HG02588 (cell line): ENCODE results near the gene MAP7D1.
"Not testable (repeated sequence)": the region's sequence is repeated elsewhere in the genome, so short reads cannot be mapped to it uniquely, and the experiment has no call there.

ENCODE experiments used
- ATAC-seq: cut with Tn5 transposase; IDR thresholded peaks from one replicate; pipeline ENCODE4 v1.9.1; 2021; ENCODE audit warnings: mild to moderate bottlenecking, moderate library complexity; ENCODE audit not compliant: unreplicated experiment

MAP7D1 gene

DNA sequence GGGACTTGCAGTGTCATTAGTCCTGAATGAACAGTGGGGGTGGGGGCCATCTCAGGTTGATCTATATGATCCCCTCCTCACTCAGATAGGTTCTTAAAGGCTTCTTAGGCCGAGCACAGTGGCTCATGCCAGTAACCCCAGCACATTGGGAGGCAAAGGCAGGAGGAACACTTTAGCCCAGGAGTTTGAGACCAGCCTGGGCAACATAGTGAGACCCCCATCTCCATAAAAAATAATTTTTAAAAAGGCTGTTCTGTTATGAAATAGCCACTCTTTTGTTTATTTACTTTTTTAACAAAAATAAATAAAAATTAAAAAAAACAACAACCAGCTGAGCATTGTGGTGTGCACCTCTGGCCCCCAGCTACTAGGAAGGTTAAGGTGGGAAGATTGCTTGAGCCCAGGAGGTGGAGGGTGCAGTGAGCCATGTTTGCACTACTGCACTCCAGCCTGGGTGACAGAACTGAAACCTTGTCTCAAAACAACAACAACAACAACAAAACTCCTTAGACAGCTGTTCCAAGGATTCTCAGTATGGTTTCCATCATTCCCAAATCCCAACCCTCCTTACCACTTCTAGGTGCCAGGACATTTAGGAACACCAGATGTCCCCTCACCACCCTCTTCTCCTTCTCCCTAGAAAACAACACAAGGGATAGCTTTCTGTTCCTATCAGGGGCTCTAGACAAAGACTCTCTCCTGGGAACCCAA, 4.7 kb upstream of the MAP7D1 start:
- no peak for ATAC-seq

- ATAC-seq = no peak
These were observed 4.1 kb upstream of the MAP7D1 start for GRCh38 chr1:36151845-36152203.

- no peak for ATAC-seq
These were observed 2.5 kb upstream of the MAP7D1 start for GRCh38 chr1:36153476-36153875.

DNA sequence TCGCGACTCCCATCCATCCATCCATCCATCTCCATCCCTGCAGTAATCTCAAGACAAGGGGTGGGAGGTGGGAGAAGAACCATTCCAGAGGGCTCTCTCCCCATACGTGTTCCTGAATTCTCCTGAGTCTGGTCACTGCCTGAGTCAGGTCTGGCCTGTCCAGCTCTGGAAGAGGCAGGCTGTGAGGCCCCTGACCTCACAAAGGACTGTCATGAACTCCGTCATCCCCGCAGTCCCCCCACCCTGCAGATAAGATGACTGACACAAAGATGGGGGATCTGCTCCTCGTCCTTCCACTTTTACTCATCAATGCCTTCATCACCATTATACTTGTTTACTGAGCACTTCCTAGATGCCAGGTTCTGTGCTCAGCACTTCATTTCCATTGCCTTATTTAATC, 1.6 kb upstream of the MAP7D1 start:
- no peak for ATAC-seq

DNA sequence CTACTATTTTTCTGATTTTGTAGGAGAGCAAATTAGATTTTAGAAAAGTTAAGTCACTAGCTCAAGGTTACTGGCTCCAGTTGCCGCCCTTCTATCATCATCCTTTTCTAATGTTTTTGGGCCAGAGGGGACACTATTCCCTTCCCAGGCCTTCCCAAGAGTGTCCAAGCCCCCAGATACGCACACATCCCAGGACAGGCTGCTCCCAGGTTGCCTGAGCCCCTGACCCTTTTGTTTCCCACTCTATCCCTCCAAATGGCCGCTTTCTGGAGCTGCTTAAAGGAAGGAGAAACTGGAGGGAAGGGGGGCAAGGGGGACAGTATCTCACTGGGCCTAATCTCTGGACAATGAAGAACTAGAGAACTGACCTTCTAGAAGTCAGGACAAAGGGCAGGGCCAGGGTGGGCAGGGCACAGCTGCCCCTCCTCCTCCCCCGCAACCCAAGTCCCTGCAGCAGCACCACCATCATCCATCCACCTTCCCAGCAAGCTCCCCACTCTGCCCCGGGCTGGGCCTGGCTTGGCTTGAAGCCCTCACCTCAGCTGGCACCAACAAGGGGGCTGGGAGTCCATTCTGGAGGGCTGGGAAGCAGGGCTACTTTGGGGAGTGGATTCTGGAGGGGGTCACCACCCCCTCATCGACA, 1.1 kb upstream of the MAP7D1 start:
- no peak for ATAC-seq

- ATAC-seq = peak; percentile 6
These were observed 562 bp downstream of the MAP7D1 start for GRCh38 chr1:36156329-36157114.

GRCh38 chr1:36157115-36157903, 1.3 kb downstream of the MAP7D1 start:
- ATAC-seq = no peak

DNA sequence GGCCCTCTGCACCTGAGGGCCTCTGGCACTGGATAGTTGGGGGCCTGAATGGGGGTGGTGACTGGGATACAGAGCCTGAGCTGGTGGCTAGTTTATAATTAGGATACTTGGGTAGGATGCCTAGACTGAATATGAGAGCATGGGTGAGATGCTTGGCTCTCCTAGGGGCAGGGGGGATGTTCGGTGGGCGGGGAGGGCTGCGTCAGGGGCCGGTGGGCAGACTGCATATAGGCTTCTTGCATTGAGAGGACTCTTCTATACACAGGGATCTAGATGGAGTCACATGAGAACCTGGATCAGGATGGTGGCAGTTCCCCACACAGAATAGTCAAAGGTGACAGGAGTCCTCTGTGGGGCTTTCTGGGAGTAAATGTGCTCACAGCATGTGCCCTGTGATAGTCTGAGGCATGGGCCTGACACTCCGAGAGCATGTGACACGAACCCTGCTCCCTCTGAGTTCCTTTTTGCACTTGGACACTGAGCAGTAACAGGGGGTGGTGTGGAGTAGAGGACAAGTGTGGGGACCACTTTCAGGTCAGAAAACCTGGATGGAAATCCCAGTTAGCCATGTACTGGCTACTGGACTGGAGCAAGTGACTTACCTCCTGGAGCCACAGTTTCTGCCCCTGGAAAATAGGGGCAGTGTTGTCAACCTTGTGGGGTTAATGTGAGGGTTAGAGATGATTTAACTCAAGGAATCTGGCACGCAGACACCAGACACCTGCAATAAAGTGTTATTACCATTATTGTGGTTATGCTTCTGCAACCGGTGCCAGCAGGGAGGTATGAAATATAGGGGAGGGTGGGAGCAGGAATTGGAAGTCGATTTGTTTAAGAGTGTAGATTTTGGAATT, 2.2 kb downstream of the MAP7D1 start:
- ATAC-seq = no peak

DNA sequence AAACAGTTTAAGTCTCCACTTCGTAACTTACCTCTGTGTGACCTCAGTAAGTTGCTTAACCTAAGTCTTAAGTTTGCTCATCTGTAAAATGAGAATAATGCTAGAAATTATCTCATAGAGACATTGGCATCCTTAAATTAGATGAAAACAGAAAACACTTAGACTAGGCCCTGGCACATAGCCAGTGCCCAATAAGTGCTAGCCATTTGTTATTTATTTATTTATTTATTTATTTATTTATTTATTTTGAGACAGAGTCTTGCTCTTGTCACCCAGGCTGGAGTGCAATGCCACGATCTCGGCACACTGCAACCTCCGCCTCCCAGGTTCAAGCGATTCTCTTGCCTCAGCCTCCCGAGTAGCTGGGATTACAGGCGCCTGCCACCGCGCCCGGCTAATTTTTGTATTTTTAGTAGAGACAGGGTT, 2.9 kb downstream of the MAP7D1 start:
- not testable (repeated sequence) for ATAC-seq

DNA sequence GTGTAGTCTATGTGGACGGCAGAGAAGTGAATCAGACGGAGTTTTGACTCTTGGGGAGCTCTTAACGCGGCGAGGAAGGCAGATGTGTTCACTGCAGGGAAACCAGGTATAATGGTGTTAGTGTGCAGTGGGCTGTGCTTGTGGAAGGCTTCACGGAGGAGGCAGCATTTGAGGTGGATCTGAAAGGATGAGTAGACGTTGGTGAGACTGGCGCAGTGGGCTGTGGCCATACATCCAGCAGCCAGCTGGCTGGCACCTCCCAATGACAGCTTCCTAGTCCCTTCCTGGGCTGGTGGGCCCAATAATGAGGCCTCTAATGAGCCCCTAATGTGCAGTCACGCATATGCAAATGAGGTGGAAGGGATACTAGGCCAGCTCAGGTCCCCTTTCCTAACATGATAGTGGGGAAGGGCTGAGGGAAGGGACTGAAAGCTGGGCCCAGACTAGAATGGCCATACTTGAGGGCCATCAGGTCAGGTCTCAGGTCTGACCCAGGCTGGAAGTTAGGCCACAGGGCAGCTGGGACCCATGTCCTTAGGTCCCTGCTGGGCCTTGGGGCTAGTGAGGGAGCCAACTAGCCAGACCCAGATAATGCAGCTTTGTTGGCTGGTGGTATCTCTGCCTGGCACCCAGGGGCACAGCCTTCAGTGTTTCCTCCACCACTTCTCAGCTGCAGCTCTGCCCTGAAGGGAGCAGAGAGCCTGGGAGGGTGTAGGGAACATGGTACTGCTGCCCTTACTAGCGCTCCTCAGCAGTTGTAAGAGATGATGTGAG, 3.8 kb downstream of the MAP7D1 start:
- ATAC-seq = no peak

DNA sequence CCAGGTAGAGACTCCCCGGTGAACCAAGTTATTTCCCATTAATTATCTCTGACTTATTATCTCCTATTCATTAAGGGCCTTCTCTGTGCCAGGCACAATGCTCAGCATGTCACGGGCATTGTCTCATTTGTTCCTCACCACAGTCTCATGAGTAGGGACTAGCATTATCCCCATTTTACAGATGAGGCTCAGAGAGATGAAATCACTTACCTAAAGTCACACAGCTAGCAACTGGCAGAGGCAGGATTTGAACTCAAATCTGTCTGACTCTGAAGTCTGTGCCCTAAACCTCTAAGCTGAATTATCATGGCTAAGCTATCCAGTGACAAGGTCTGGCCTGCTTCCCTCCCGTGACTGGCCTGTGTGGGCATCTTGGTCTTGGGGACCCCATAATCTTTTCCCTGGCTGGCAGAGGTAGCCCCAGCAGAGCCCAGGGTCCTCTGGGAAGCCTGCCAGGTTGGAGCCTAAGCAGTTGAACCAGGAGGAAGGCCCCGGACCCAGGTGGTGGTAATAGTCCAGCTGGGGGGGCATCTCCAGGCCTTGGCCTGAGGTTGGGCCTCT, 4.5 kb downstream of the MAP7D1 start:
- no peak for ATAC-seq

DNA sequence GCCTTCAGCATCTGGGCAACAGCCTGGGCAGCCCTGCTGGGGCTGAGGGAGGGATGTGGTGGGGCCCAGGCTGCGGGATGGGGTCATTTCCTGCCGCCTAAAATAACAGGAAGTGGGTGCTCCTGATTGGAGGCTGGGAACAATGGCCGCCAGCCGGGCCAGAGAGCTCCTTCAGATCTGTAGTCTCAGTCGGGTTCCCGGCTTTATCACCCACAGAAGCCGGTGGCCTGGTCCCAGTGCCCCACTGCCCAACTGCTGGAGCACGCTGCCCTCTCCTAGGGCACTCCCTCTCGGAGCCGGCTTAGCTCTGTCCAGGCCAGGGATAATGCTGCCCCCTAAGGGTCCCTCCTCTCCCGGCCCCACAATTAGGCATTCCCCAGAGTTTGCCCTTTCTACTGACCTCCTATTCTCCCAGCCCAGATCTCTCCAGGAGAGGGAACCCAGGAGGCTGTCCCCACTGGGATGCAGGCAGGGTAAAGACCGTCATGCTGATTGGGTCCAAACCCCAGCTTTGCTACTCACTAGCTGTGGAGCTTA, 5.1 kb downstream of the MAP7D1 start:
- no peak for ATAC-seq

- no peak for ATAC-seq
These were observed 5.9 kb downstream of the MAP7D1 start for GRCh38 chr1:36161641-36162531.

DNA sequence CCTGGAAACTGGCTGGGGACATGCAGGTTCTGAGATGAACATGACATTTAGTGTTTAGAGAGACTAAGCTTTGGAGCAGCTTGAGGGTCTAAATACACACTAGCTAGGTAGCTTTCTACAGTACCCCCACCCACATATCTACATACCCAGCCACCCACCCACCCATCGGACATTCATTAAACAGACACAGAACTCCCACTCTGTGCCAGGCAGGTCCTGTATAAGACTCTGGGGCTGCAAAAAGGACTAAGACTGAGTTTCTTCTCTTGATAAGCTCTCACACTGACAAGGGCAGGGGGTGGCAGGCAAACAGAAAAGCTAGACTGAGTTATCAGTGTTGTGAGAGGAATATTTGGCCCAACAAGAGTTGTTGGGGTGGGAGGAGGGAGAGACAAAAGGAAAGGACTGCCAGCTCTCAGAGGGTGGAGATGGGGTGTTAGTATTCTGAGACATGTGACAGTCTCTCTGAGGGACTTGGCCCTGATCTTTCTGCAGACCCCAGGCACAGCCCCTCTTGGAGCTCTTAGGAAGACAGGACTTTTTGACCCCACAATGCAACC, 6.8 kb downstream of the MAP7D1 start:
- no peak for ATAC-seq

DNA sequence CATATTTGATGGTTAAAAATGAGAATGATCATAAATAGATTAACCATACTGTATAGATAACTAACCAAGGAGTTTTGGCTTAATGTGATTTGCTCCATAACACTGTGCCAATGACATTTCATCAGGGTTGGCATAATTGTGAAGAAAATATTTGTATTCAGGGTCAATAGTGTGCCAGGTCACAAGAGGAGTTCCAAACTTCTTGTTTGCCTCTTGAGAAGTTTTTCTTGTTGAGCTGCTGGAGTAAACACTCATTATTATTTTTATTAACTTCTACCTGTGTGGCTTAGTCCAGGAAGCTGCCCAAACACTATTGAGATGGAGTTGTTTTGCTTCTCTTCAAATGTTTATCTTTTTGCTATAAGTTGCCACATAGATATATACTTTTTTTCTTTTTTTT, 7.5 kb downstream of the MAP7D1 start:
- no peak for ATAC-seq

DNA sequence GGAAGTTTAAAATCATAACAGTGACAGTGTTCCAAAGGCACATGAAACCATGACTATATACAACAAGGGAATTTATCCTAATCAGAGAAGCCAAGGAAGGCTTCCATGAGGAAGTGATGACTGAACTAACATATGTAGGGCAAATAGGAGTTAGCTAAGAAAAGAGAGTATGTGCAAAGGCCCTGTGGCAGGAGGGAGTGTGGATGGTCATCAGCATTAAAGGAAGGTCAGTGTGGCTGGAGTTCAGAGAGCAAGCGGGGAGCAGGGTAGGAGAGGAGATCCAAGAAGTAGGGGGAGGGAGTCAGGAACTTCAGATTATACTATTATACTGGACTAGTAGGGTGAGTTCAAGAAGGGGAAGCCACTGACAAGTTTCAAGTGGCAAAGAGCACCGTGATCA, 8.4 kb downstream of the MAP7D1 start:
- no peak for ATAC-seq

GRCh38 chr1:36165145-36165544, 9.2 kb downstream of the MAP7D1 start:
- ATAC-seq = no peak

- no peak for ATAC-seq
These were observed 10.2 kb downstream of the MAP7D1 start for GRCh38 chr1:36166136-36166535.
